Ishikawa (cell line): ENCODE measurements around the gene TTPAL.

ENCODE experiments used
- CREB1 ChIP-seq: IDR thresholded peaks from 2 replicates; pipeline ENCODE4 v1.6.1; 2012; ENCODE audit warnings: low read depth
- EGR1 ChIP-seq: IDR thresholded peaks from 2 replicates; pipeline ENCODE4 v1.6.1; 2012
- EP300 ChIP-seq: IDR thresholded peaks from 2 replicates; pipeline ENCODE4 v1.6.1; 2012; ENCODE audit warnings: borderline replicate concordance
- FOXM1 ChIP-seq: IDR thresholded peaks from 2 replicates; pipeline ENCODE4 v1.6.1; 2012; ENCODE audit warnings: low read depth, borderline replicate concordance
- NFIC ChIP-seq: IDR thresholded peaks from 2 replicates; pipeline ENCODE4 v1.6.1; 2012
- RAD21 ChIP-seq: IDR thresholded peaks from 2 replicates; pipeline ENCODE4 v1.6.1; 2012; ENCODE audit warnings: low read depth
- TAF1 ChIP-seq: IDR thresholded peaks from 2 replicates; pipeline ENCODE4 v1.6.1; 2012; ENCODE audit warnings: low read depth, mild to moderate bottlenecking
- TCF12 ChIP-seq: IDR thresholded peaks from 2 replicates; pipeline ENCODE4 v1.6.1; 2012; ENCODE audit warnings: low read depth
- TEAD4 ChIP-seq: IDR thresholded peaks from 2 replicates; pipeline ENCODE4 v1.6.1; 2012
- YY1 ChIP-seq: IDR thresholded peaks from 2 replicates; pipeline ENCODE4 v1.6.1; 2012; ENCODE audit warnings: low read depth
- TF ChIP-seq, protein P1 (sequence below): IDR thresholded peaks from 2 replicates; pipeline ENCODE4 v1.6.1; 2012; ENCODE audit warnings: low read depth, mild to moderate bottlenecking
- TF ChIP-seq, protein P2 (sequence below): IDR thresholded peaks from 2 replicates; pipeline ENCODE4 v1.6.1; 2012

DNA sequence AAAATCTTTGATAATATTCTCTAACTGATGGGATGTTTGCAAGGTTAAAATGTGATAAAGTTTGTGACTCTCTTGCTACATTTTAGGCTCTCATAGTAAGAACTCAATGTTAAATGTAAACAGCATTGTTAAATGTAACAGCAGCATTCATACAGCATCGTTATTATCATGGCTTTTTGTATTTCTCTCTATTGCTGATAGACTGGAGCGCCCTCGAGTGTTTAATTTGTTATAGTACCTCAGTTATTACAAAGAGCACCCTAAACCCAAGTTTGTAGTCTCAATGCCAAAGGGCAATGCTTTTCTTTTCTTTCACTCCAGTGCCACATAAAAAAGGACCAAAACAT, 14.9 kb upstream of the TTPAL start:
- TF ChIP-seq TAF1 (no peak), EP300 (no peak), EGR1 (no peak), YY1 (no peak), RAD21 (peak; percentile 74), TCF12 (no peak), CREB1 (no peak), TEAD4 (no peak), FOXM1 (no peak), NFIC (no peak)
- TF ChIP-seq, protein P1, sequence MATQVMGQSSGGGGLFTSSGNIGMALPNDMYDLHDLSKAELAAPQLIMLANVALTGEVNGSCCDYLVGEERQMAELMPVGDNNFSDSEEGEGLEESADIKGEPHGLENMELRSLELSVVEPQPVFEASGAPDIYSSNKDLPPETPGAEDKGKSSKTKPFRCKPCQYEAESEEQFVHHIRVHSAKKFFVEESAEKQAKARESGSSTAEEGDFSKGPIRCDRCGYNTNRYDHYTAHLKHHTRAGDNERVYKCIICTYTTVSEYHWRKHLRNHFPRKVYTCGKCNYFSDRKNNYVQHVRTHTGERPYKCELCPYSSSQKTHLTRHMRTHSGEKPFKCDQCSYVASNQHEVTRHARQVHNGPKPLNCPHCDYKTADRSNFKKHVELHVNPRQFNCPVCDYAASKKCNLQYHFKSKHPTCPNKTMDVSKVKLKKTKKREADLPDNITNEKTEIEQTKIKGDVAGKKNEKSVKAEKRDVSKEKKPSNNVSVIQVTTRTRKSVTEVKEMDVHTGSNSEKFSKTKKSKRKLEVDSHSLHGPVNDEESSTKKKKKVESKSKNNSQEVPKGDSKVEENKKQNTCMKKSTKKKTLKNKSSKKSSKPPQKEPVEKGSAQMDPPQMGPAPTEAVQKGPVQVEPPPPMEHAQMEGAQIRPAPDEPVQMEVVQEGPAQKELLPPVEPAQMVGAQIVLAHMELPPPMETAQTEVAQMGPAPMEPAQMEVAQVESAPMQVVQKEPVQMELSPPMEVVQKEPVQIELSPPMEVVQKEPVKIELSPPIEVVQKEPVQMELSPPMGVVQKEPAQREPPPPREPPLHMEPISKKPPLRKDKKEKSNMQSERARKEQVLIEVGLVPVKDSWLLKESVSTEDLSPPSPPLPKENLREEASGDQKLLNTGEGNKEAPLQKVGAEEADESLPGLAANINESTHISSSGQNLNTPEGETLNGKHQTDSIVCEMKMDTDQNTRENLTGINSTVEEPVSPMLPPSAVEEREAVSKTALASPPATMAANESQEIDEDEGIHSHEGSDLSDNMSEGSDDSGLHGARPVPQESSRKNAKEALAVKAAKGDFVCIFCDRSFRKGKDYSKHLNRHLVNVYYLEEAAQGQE, result no peak
- TF ChIP-seq, protein P2, sequence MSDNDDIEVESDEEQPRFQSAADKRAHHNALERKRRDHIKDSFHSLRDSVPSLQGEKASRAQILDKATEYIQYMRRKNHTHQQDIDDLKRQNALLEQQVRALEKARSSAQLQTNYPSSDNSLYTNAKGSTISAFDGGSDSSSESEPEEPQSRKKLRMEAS, result no peak
